ENCODE data around the gene ALPG.

- TF ChIP-seq CTCF (IDR thresholded peaks at IDR 0.05 in 8 of 11, conservative IDR thresholded peaks at IDR 0.05 in 3 of 11), result peak in 9 of 11 experiments; percentile 25 to 77 (median 56)
- no peak for TF ChIP-seq POLR2A (IDR thresholded peaks at IDR 0.05)
Measured at GRCh38 chr2:232444409-232445148, 37.9 kb downstream of the ALPG start.
